ENCODE results near the gene ATXN7L1.

The ATXN7L1 gene

DNA sequence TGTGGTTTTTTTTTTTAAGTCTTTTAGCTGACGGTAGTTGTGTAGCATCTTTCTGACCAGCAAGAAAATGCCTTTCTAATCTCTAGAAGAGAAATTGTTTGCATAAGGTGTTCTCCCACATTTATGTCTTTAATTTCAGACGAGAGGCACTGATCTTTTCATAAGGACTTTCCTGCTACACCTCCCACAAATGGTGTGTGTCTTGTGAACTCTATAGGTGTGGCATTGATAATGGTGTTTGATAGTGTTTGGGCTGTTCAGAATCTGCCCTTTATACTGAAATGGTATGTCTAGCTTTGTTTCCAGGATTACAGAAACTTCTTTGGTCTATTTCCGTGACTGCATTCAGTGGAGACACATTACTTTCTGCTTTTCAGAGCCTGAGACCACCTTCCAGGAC lies 21.6 kb upstream of the ATXN7L1 start:
- no peaks in the 10 kb centered on the region for H3K79me1 ChIP-seq (ENCODE audit: low read length)
- no peak overlapping the region for H3K4me3 ChIP-seq (ENCODE audit: low read depth, low read length)
- DNase-seq: no peak
- H2AFZ ChIP-seq (ENCODE audit: insufficient read depth, low read length, poor library complexity): no peak overlapping the region
- no peak overlapping the region for H3K14ac ChIP-seq (ENCODE audit: low read length)
- H3K9me3 ChIP-seq (ENCODE audit: insufficient read depth, low read depth, low read length): peaks cover 4% of the 10 kb centered on the region
- H3K18ac ChIP-seq (ENCODE audit: low read length): no peak overlapping the region
- no peak overlapping the region for H4K8ac ChIP-seq (ENCODE audit: low read depth, low read length)
- no peak overlapping the region for H3K27ac ChIP-seq (ENCODE audit: low read depth, low read length)
- H4K91ac ChIP-seq (ENCODE audit: low read depth, low read length): no peak overlapping the region
- no peaks in the 10 kb centered on the region for H3K27me3 ChIP-seq (ENCODE audit: insufficient read depth, low read length)
- H3K79me2 ChIP-seq (ENCODE audit: control insufficient read depth, insufficient read depth, low read length, poor library complexity): no peaks in the 10 kb centered on the region
- no peak overlapping the region for H2BK120ac ChIP-seq (ENCODE audit: insufficient read depth, low read length, poor library complexity)
- no peak overlapping the region for H3K9ac ChIP-seq (ENCODE audit: low read length)
- no peak overlapping the region for H2BK5ac ChIP-seq (ENCODE audit: low read depth, low read length, poor library complexity)
- no peak overlapping the region for H3K4me2 ChIP-seq (ENCODE audit: low read length)
- no peaks in the 10 kb centered on the region for H3K36me3 ChIP-seq (ENCODE audit: control insufficient read depth in 1 of 2, insufficient read depth in 2 of 2, low read length in 2 of 2)
- H4K12ac ChIP-seq (ENCODE audit: low read depth, low read length): no peak overlapping the region
- no CpG with 5 or more reads among the region's 3 CpGs for WGBS (ENCODE audit: extremely low coverage, insufficient coverage, insufficient read length)
- H3K4ac ChIP-seq (ENCODE audit: low read depth, low read length): no peak overlapping the region
- H3K4me1 ChIP-seq (ENCODE audit: control insufficient read depth in 1 of 2, insufficient read depth in 2 of 2, low read length in 2 of 2): no peaks in the 10 kb centered on the region
- H2BK12ac ChIP-seq (ENCODE audit: low read length): no peak overlapping the region
- no peak overlapping the region for H2AK5ac ChIP-seq (ENCODE audit: low read length)
- H3K23ac ChIP-seq (ENCODE audit: low read length): no peak overlapping the region

DNA sequence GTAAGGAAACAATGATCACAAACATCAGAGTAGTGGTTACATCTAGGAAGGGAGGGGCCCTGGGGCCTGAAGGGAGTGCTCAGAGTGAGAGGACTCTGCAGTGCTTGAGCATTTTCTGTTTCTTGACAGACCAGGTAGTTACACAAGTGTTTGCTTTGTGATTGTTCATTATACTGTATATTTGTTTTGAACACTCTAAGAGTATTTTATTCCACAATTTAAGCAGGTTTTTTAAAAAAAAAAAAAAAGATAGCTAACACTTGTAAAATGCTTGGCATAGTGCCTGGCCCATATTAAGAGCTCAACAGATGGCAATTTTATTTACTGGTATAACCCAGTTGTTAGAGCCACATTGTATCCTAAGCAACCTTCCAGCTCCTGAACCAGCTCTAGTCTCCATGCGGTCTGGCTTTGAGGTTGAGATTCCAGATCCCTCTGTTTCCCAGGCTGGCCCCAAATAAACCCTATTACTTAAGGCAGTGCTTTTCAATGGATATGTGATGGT lies 20.1 kb upstream of the ATXN7L1 start:
- Histone ChIP-seq H3K4me2 (ENCODE audit: low read length) (no peak overlapping the region), H3K27me3 (ENCODE audit: insufficient read depth, low read length) (no peaks in the 10 kb centered on the region), H2BK120ac (ENCODE audit: insufficient read depth, low read length, poor library complexity) (no peak overlapping the region), H2BK5ac (ENCODE audit: low read depth, low read length, poor library complexity) (no peak overlapping the region), H3K9ac (ENCODE audit: low read length) (no peak overlapping the region), H3K4ac (ENCODE audit: low read depth, low read length) (no peak overlapping the region), H3K23ac (ENCODE audit: low read length) (no peak overlapping the region), H4K8ac (ENCODE audit: low read depth, low read length) (no peak overlapping the region), H3K4me3 (ENCODE audit: low read depth, low read length) (no peak overlapping the region), H3K14ac (ENCODE audit: low read length) (no peak overlapping the region), H3K36me3 (ENCODE audit: control insufficient read depth in 1 of 2, insufficient read depth in 2 of 2, low read length in 2 of 2) (no peaks in the 10 kb centered on the region), H4K91ac (ENCODE audit: low read depth, low read length) (no peak overlapping the region), H4K12ac (ENCODE audit: low read depth, low read length) (no peak overlapping the region), H3K27ac (ENCODE audit: low read depth, low read length) (no peak overlapping the region), H2BK12ac (ENCODE audit: low read length) (no peak overlapping the region), H3K4me1 (ENCODE audit: control insufficient read depth in 1 of 2, insufficient read depth in 2 of 2, low read length in 2 of 2) (no peaks in the 10 kb centered on the region), H2AFZ (ENCODE audit: insufficient read depth, low read length, poor library complexity) (no peak overlapping the region), H2AK5ac (ENCODE audit: low read length) (no peak overlapping the region), H3K79me2 (ENCODE audit: control insufficient read depth, insufficient read depth, low read length, poor library complexity) (no peaks in the 10 kb centered on the region), H3K9me3 (ENCODE audit: insufficient read depth, low read depth, low read length) (peaks cover 4% of the 10 kb centered on the region), H3K18ac (ENCODE audit: low read length) (no peak overlapping the region), H3K79me1 (ENCODE audit: low read length) (no peaks in the 10 kb centered on the region)
- no peak for DNase-seq
- WGBS (ENCODE audit: extremely low coverage, insufficient coverage, insufficient read length): no CpG with 5 or more reads among the region's 1 CpG

DNA sequence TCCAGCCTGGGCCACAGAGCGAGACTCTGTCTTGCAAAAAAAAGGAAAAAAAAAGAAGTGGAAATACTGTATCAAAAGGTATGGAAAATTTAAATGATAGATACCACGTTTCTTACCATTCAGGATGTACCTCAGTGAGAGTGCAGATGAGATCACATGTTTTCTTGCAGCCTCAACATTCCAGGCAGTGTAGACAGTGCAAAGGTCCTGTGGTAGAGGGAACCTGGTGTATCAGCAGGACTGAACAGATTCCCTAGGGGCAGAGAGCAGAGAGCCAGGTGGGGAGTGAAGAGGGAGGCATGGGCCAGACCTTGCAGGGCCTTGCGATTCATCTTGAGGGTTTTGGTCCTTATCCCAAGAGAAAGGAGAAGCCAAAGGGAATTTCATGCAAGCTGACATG lies 17.7 kb upstream of the ATXN7L1 start:
- Histone ChIP-seq H2BK120ac (ENCODE audit: insufficient read depth, low read length, poor library complexity) (no peak overlapping the region), H3K79me1 (ENCODE audit: low read length) (no peaks in the 10 kb centered on the region), H2AFZ (ENCODE audit: insufficient read depth, low read length, poor library complexity) (no peak overlapping the region), H4K8ac (ENCODE audit: low read depth, low read length) (no peak overlapping the region), H3K14ac (ENCODE audit: low read length) (no peak overlapping the region), H4K91ac (ENCODE audit: low read depth, low read length) (no peak overlapping the region), H3K18ac (ENCODE audit: low read length) (no peak overlapping the region), H3K9ac (ENCODE audit: low read length) (no peak overlapping the region), H3K27ac (ENCODE audit: low read depth, low read length) (no peak overlapping the region), H3K4me1 (ENCODE audit: control insufficient read depth in 1 of 2, insufficient read depth in 2 of 2, low read length in 2 of 2) (no peaks in the 10 kb centered on the region), H4K12ac (ENCODE audit: low read depth, low read length) (no peak overlapping the region), H3K23ac (ENCODE audit: low read length) (no peak overlapping the region), H3K36me3 (ENCODE audit: control insufficient read depth in 1 of 2, insufficient read depth in 2 of 2, low read length in 2 of 2) (no peaks in the 10 kb centered on the region), H3K4me2 (ENCODE audit: low read length) (no peak overlapping the region), H2BK12ac (ENCODE audit: low read length) (no peak overlapping the region), H3K4me3 (ENCODE audit: low read depth, low read length) (no peak overlapping the region), H3K9me3 (ENCODE audit: insufficient read depth, low read depth, low read length) (peaks cover 4% of the 10 kb centered on the region), H3K27me3 (ENCODE audit: insufficient read depth, low read length) (no peaks in the 10 kb centered on the region), H2BK5ac (ENCODE audit: low read depth, low read length, poor library complexity) (no peak overlapping the region), H3K4ac (ENCODE audit: low read depth, low read length) (no peak overlapping the region), H2AK5ac (ENCODE audit: low read length) (no peak overlapping the region), H3K79me2 (ENCODE audit: control insufficient read depth, insufficient read depth, low read length, poor library complexity) (no peaks in the 10 kb centered on the region)
- WGBS (ENCODE audit: extremely low coverage, insufficient coverage, insufficient read length): no CpG with 5 or more reads among the region's 3 CpGs
- no peak for DNase-seq

DNA sequence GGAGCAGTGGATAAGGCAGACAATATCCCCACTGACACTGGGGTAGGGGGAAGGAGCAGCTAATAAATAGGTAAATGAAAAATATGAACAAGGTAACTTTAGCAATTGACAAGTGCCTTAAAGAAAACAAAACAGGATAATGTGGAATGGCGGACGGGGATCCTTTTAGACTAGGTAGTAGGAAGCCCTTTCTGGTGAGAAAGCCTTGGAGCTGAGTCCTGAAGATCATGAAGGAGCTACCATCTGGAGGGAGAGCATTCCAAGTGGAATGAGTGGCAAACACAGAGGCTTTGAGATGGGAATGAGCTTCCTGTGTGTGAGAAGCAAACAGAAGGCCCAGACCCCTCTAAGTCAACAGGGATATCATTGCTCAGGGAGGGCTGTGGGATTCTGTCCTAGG lies 16.0 kb upstream of the ATXN7L1 start:
- Histone ChIP-seq H4K8ac (ENCODE audit: low read depth, low read length) (no peak overlapping the region), H3K27ac (ENCODE audit: low read depth, low read length) (no peak overlapping the region), H2AFZ (ENCODE audit: insufficient read depth, low read length, poor library complexity) (no peak overlapping the region), H3K79me1 (ENCODE audit: low read length) (no peaks in the 10 kb centered on the region), H3K4ac (ENCODE audit: low read depth, low read length) (no peak overlapping the region), H3K79me2 (ENCODE audit: control insufficient read depth, insufficient read depth, low read length, poor library complexity) (no peaks in the 10 kb centered on the region), H3K14ac (ENCODE audit: low read length) (no peak overlapping the region), H2BK5ac (ENCODE audit: low read depth, low read length, poor library complexity) (no peak overlapping the region), H3K18ac (ENCODE audit: low read length) (no peak overlapping the region), H4K12ac (ENCODE audit: low read depth, low read length) (no peak overlapping the region), H4K91ac (ENCODE audit: low read depth, low read length) (no peak overlapping the region), H2BK120ac (ENCODE audit: insufficient read depth, low read length, poor library complexity) (no peak overlapping the region), H3K36me3 (ENCODE audit: control insufficient read depth in 1 of 2, insufficient read depth in 2 of 2, low read length in 2 of 2) (no peaks in the 10 kb centered on the region), H3K4me2 (ENCODE audit: low read length) (no peak overlapping the region), H3K4me1 (ENCODE audit: control insufficient read depth in 1 of 2, insufficient read depth in 2 of 2, low read length in 2 of 2) (no peaks in the 10 kb centered on the region), H3K9ac (ENCODE audit: low read length) (no peak overlapping the region), H3K9me3 (ENCODE audit: insufficient read depth, low read depth, low read length) (peaks cover 4% of the 10 kb centered on the region), H2BK12ac (ENCODE audit: low read length) (no peak overlapping the region), H3K4me3 (ENCODE audit: low read depth, low read length) (no peak overlapping the region), H3K23ac (ENCODE audit: low read length) (no peak overlapping the region), H3K27me3 (ENCODE audit: insufficient read depth, low read length) (no peaks in the 10 kb centered on the region), H2AK5ac (ENCODE audit: low read length) (no peak overlapping the region)
- DNase-seq: no peak
- WGBS (ENCODE audit: extremely low coverage, insufficient coverage, insufficient read length): no CpG with 5 or more reads among the region's 2 CpGs

Measured in trophoblast cell (in vitro differentiated cells and primary cell).